Measurements from ENCODE around the gene SERPINA3.

DNA sequence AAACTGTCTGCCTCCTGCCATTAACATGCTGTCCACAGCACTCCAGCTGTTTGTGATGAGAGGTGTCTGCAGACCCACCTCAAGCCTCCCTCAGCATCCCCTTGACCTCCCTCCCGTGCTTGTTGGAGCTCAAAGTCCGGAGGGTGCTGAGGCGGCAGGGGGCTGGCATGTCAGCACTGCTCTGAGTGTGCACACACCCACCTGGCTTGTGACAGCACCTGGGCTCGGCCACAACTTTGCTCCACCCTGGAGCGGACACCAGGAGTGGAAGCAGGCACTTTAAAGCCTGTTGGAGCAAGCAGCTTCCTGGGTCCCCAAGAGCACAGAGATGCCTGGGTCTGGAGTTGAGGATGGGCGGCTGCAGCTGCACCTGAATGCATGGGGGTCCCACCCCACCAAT, 20.9 kb downstream of the SERPINA3 start:
- TF ChIP-seq, protein P1, sequence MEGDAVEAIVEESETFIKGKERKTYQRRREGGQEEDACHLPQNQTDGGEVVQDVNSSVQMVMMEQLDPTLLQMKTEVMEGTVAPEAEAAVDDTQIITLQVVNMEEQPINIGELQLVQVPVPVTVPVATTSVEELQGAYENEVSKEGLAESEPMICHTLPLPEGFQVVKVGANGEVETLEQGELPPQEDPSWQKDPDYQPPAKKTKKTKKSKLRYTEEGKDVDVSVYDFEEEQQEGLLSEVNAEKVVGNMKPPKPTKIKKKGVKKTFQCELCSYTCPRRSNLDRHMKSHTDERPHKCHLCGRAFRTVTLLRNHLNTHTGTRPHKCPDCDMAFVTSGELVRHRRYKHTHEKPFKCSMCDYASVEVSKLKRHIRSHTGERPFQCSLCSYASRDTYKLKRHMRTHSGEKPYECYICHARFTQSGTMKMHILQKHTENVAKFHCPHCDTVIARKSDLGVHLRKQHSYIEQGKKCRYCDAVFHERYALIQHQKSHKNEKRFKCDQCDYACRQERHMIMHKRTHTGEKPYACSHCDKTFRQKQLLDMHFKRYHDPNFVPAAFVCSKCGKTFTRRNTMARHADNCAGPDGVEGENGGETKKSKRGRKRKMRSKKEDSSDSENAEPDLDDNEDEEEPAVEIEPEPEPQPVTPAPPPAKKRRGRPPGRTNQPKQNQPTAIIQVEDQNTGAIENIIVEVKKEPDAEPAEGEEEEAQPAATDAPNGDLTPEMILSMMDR (optimal IDR thresholded peaks at IDR 0.05 in 1 of 3, IDR thresholded peaks at IDR 0.05 in 1 of 3, conservative IDR thresholded peaks at IDR 0.05 in 1 of 3; ENCODE audit: extremely low read depth in 1 of 3, insufficient read depth in 2 of 3, low read length in 3 of 3): no peak
- no peak for TF ChIP-seq EZH2 (IDR thresholded peaks at IDR 0.05; ENCODE audit: low read length)
